Ovary (tissue), 3 donors: ENCODE measurements around the gene MMS22L.

Source experiments
- EP300 ChIP-seq: sonication (generic); formaldehyde crosslinking; IDR thresholded peaks from one replicate; pipeline ENCODE4 v1.6.1; 2017; ENCODE audit warnings: antibody characterized with exemption
- POLR2A ChIP-seq: fragments of 450-650 bp; IDR thresholded peaks from one replicate; pipeline ENCODE4 v1.6.1; 2017; ENCODE audit warnings: antibody characterized with exemption, mild to moderate bottlenecking, moderate library complexity
- TF ChIP-seq, protein P1 (sequence below), 3 donors: fragments of 450-650 bp in 2 of 3; fragments of 200-600 bp in 1 of 3; IDR thresholded peaks; one replicate each; pipeline versions ENCODE4 v1.5.1 to v1.8.0; 2016 to 2022; ENCODE audit warnings: antibody characterized with exemption in 3 of 3, mild to moderate bottlenecking in 1 of 3
- donor health status: DM: no; HTN: no; CAD: no.

DNA sequence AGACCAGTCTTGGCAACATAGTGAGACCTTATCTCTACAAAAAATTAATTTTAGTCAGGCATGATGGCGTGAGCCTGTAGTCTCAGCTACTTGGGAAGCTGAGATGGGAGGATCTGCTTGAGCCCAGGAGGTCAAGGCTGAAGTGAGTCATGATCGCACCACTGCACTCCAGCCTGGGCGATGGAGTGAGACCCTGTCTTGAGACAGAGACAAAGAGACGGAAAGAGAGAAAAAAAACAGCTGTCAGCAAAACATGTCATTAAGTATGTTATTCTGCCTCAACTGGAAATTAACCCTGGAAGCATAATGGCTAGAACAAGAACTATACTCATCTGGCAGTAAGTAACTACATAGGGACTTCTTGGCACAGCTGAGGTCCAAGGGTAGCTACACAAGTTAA, 7.2 kb downstream of the MMS22L start:
- TF ChIP-seq, protein P1, sequence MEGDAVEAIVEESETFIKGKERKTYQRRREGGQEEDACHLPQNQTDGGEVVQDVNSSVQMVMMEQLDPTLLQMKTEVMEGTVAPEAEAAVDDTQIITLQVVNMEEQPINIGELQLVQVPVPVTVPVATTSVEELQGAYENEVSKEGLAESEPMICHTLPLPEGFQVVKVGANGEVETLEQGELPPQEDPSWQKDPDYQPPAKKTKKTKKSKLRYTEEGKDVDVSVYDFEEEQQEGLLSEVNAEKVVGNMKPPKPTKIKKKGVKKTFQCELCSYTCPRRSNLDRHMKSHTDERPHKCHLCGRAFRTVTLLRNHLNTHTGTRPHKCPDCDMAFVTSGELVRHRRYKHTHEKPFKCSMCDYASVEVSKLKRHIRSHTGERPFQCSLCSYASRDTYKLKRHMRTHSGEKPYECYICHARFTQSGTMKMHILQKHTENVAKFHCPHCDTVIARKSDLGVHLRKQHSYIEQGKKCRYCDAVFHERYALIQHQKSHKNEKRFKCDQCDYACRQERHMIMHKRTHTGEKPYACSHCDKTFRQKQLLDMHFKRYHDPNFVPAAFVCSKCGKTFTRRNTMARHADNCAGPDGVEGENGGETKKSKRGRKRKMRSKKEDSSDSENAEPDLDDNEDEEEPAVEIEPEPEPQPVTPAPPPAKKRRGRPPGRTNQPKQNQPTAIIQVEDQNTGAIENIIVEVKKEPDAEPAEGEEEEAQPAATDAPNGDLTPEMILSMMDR (IDR thresholded peaks at IDR 0.05), result no peak
- TF ChIP-seq POLR2A, result no peak
- no peak for TF ChIP-seq EP300
